SU-DHL-6 (cell line): ENCODE measurements around the gene RYK.

Experiments
- H2AFZ ChIP-seq: fragments of 200-600 bp; sonication (generic); 2 replicates; pipeline ENCODE4 v1.6.1; 2014; ENCODE audit warnings: low read depth, mild to moderate bottlenecking, moderate library complexity, mixed read lengths, antibody characterized with exemption, low read length; ENCODE audit not compliant: severe bottlenecking
- H3F3A ChIP-seq: fragments of 200-600 bp; shearing (Covaris generic); 2 replicates; pipeline ENCODE4 v1.6.0; 2016; ENCODE audit warnings: antibody characterized with exemption, mild to moderate bottlenecking; ENCODE audit not compliant: insufficient read depth
- H3K27ac ChIP-seq: fragments of 200-600 bp; sonication (generic); 2 replicates; pipeline ENCODE4 v1.5.1; 2016; ENCODE audit warnings: low read depth, mild to moderate bottlenecking, low read length, moderate library complexity, mixed read lengths
- H3K27me3 ChIP-seq: fragments of 200-600 bp; sonication (generic), shearing (Covaris generic); 2 replicates; pipeline ENCODE4 v1.6.0; 2014; ENCODE audit warnings: mild to moderate bottlenecking, low read length
- H3K36me3 ChIP-seq: fragments of 200-600 bp; sonication (generic); 2 replicates; pipeline ENCODE4 v1.6.1; 2014; ENCODE audit warnings: mild to moderate bottlenecking, low read length, mixed read lengths
- H3K4me2 ChIP-seq: fragments of 300-600, 200-600 bp; shearing (Covaris generic), sonication (generic); 2 replicates; pipeline ENCODE4 v1.6.0; 2014; ENCODE audit warnings: low read length, low read depth, mild to moderate bottlenecking; ENCODE audit not compliant: poor library complexity, severe bottlenecking
- H3K4me3 ChIP-seq: fragments of 200-600 bp; sonication (generic); 2 replicates; pipeline ENCODE4 v1.5.1; 2014; ENCODE audit warnings: antibody characterized with exemption, low read length, mild to moderate bottlenecking, mixed read lengths; ENCODE audit not compliant: insufficient read depth, poor library complexity, severe bottlenecking
- H3K79me2 ChIP-seq: fragments of 200-600 bp; sonication (generic); 2 replicates; pipeline ENCODE4 v1.6.1; 2014; ENCODE audit warnings: mild to moderate bottlenecking, low read length, moderate library complexity; ENCODE audit not compliant: insufficient read depth
- H3K9ac ChIP-seq: fragments of 200-600 bp; sonication (generic); 2 replicates; pipeline ENCODE4 v1.7.0; 2014; ENCODE audit warnings: mild to moderate bottlenecking, low read length
- H3K9me2 ChIP-seq: fragments of 200-600 bp; sonication (generic); replicated peaks from 2 replicates; pipeline ENCODE4 v1.6.1; 2014; ENCODE audit warnings: low read length; ENCODE audit not compliant: insufficient read depth
- H3K9me3 ChIP-seq: fragments of 200-600 bp; sonication (generic); 2 replicates; pipeline ENCODE4 v1.6.1; 2014; ENCODE audit warnings: low read length, mixed read lengths; ENCODE audit not compliant: insufficient read depth
- H4K20me1 ChIP-seq: fragments of 200-600 bp; sonication (generic); 2 replicates; pipeline ENCODE4 v1.6.1; 2014; ENCODE audit warnings: low read depth, mild to moderate bottlenecking, antibody characterized with exemption, low read length, moderate library complexity, mixed read lengths
- EZH2phosphoT487 ChIP-seq: fragments of 200-600 bp; sonication (generic), shearing (Covaris generic); conservative IDR thresholded peaks from 2 replicates; pipeline ENCODE4 v1.6.1; 2018; ENCODE audit warnings: mild to moderate bottlenecking, antibody characterized with exemption, low read length, moderate library complexity, mixed read lengths
- TF ChIP-seq, protein P1 (sequence below): fragments of 200-600 bp; sonication (generic); IDR thresholded peaks from one replicate; pipeline ENCODE4 v1.5.1; 2017; ENCODE audit warnings: antibody characterized with exemption, mild to moderate bottlenecking, low read length, moderate library complexity; ENCODE audit not compliant: insufficient read depth, poor library complexity, severe bottlenecking

The RYK gene

DNA sequence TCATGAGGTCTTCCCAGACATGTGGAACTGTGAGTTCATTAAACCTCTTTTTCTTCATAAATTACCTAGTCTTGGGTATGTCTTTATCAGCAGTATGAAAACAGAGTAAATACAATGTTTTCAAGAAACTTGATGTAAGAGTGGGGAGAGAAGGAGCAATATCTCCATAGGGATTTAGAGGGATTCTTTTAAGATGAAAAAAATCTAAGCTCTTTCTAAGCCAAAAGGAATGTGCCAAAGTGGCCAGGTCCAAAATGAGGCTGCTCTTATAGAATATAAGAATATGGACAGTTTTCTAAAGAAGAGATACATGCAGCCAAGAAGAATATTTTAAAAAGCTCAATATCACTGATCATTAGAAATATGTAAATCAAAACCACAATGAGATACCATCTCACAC, 23.9 kb upstream of the RYK start:
- H4K20me1 ChIP-seq: no peaks in the 10 kb centered on the region
- no peaks in the 10 kb centered on the region for H3F3A ChIP-seq
- no peaks in the 10 kb centered on the region for H3K9me3 ChIP-seq
- no peaks in the 10 kb centered on the region for H3K36me3 ChIP-seq
- no peaks in the 10 kb centered on the region for H3K9me2 ChIP-seq
- no peak overlapping the region for H3K9ac ChIP-seq
- no peaks in the 10 kb centered on the region for H3K79me2 ChIP-seq
- H3K27me3 ChIP-seq: 0 out of 2 replicates have a peak, but pooled peaks cover 6% of the 10 kb centered on the region
- no peak overlapping the region for H3K4me3 ChIP-seq
- no peak overlapping the region for H3K4me2 ChIP-seq
- H2AFZ ChIP-seq: no peak overlapping the region
- TF ChIP-seq, protein P1, sequence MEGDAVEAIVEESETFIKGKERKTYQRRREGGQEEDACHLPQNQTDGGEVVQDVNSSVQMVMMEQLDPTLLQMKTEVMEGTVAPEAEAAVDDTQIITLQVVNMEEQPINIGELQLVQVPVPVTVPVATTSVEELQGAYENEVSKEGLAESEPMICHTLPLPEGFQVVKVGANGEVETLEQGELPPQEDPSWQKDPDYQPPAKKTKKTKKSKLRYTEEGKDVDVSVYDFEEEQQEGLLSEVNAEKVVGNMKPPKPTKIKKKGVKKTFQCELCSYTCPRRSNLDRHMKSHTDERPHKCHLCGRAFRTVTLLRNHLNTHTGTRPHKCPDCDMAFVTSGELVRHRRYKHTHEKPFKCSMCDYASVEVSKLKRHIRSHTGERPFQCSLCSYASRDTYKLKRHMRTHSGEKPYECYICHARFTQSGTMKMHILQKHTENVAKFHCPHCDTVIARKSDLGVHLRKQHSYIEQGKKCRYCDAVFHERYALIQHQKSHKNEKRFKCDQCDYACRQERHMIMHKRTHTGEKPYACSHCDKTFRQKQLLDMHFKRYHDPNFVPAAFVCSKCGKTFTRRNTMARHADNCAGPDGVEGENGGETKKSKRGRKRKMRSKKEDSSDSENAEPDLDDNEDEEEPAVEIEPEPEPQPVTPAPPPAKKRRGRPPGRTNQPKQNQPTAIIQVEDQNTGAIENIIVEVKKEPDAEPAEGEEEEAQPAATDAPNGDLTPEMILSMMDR: no peak
- no peak for TF ChIP-seq EZH2phosphoT487
- H3K27ac ChIP-seq: no peak overlapping the region

- no peak overlapping the region for H3K4me3 ChIP-seq
- no peaks in the 10 kb centered on the region for H3K9me2 ChIP-seq
- H3K27ac ChIP-seq: no peak overlapping the region
- H3K36me3 ChIP-seq: no peaks in the 10 kb centered on the region
- no peak overlapping the region for H2AFZ ChIP-seq
- no peaks in the 10 kb centered on the region for H3K9me3 ChIP-seq
- TF ChIP-seq, protein P1: no peak
- no peak for TF ChIP-seq EZH2phosphoT487
- no peaks in the 10 kb centered on the region for H4K20me1 ChIP-seq
- H3K79me2 ChIP-seq: no peaks in the 10 kb centered on the region
- H3K27me3 ChIP-seq: no peaks in the 10 kb centered on the region
- no peak overlapping the region for H3K4me2 ChIP-seq
- H3K9ac ChIP-seq: no peak overlapping the region
- H3F3A ChIP-seq: no peaks in the 10 kb centered on the region
Observed at GRCh38 chr3:134267996-134268395, 17.3 kb upstream of the RYK start.

- TF ChIP-seq, protein P1: no peak
- Histone ChIP-seq H4K20me1 (no peaks in the 10 kb centered on the region), H3K36me3 (no peaks in the 10 kb centered on the region), H3K79me2 (no peaks in the 10 kb centered on the region), H3K4me2 (no peak overlapping the region), H2AFZ (no peak overlapping the region), H3K27ac (no peak overlapping the region), H3F3A (no peaks in the 10 kb centered on the region), H3K9ac (no peak overlapping the region), H3K4me3 (no peak overlapping the region), H3K27me3 (no peaks in the 10 kb centered on the region), H3K9me2 (no peaks in the 10 kb centered on the region), H3K9me3 (no peaks in the 10 kb centered on the region)
Observed at GRCh38 chr3:134260987-134261386, 10.3 kb upstream of the RYK start.
